GM23248 (cell line): ENCODE measurements around the gene NSD1. TPM values are rescaled to one million over a fixed set of nuclear protein-coding genes. Genes with fewer than 3 reads are reported as not detected.
A peak's percentile ranks its signal among the peaks of the same experiment; 100 is the strongest.
"Not testable (repeated sequence)": the region's sequence is repeated elsewhere in the genome, so short reads cannot be mapped to it uniquely, and the experiment has no call there.

ENCODE experiments used
- DNase-seq: peaks from one replicate; pipeline ENCODE4 v3.0.0-alpha.2; 2015
- H2AFZ ChIP-seq: fragments of 200-600 bp; sonication (generic); 2 replicates; pipeline ENCODE4 v1.6.1; 2016; ENCODE audit warnings: antibody characterized with exemption
- H3F3A ChIP-seq: fragments of 200-600 bp; sonication (generic); 2 replicates; pipeline ENCODE4 v1.6.1; 2016; ENCODE audit warnings: mild to moderate bottlenecking, antibody characterized with exemption, mixed run types; ENCODE audit not compliant: insufficient read depth
- H3K27ac ChIP-seq: fragments of 200-600 bp; sonication (generic); 2 replicates; pipeline ENCODE4 v1.5.1; 2016; ENCODE audit warnings: mild to moderate bottlenecking
- H3K27me3 ChIP-seq: fragments of 200-600 bp; sonication (generic); replicated peaks from 2 replicates; pipeline ENCODE4 v1.6.1; 2016; ENCODE audit warnings: mild to moderate bottlenecking; ENCODE audit not compliant: insufficient read depth
- H3K36me3 ChIP-seq: fragments of 200-600 bp; sonication (generic); 2 replicates; pipeline ENCODE4 v1.6.1; 2016; ENCODE audit warnings: low read depth, mild to moderate bottlenecking
- H3K4me1 ChIP-seq: fragments of 200-600 bp; sonication (generic); 2 replicates; pipeline ENCODE4 v1.6.1; 2016; ENCODE audit warnings: mild to moderate bottlenecking; ENCODE audit not compliant: insufficient read depth
- H3K4me2 ChIP-seq: fragments of 200-600 bp; sonication (generic); one replicate; pipeline ENCODE4 v1.6.1; 2016; ENCODE audit warnings: mild to moderate bottlenecking; ENCODE audit not compliant: unreplicated experiment
- H3K4me3 ChIP-seq: fragments of 200-600 bp; sonication (generic); 2 replicates; pipeline ENCODE4 v1.5.1; 2016; ENCODE audit warnings: mild to moderate bottlenecking
- H3K79me2 ChIP-seq: fragments of 200-600 bp; sonication (generic); 2 replicates; pipeline ENCODE4 v1.6.1; 2016; ENCODE audit warnings: mild to moderate bottlenecking; ENCODE audit not compliant: insufficient read depth
- H3K9ac ChIP-seq: fragments of 200-600 bp; sonication (generic); 2 replicates; pipeline ENCODE4 v1.6.1; 2016; ENCODE audit warnings: mild to moderate bottlenecking
- H3K9me2 ChIP-seq: fragments of 200-600 bp; sonication (generic); 2 replicates; pipeline ENCODE4 v1.6.1; 2016; ENCODE audit warnings: mixed run types, mild to moderate bottlenecking, moderate library complexity; ENCODE audit not compliant: insufficient read depth
- H3K9me3 ChIP-seq: fragments of 200-600 bp; sonication (generic); one replicate; pipeline ENCODE4 v1.6.1; 2017; ENCODE audit warnings: low read depth
- H4K20me1 ChIP-seq: fragments of 200-600 bp; sonication (generic); 2 replicates; pipeline ENCODE4 v1.6.0; 2016; ENCODE audit not compliant: insufficient read depth
- EZH2 ChIP-seq: fragments of 200-600 bp; sonication (generic); IDR thresholded peaks from 2 replicates; pipeline ENCODE4 v1.6.1; 2018; ENCODE audit warnings: antibody characterized with exemption, mild to moderate bottlenecking; ENCODE audit not compliant: insufficient read depth, poor library complexity, severe bottlenecking
- EZH2phosphoT487 ChIP-seq: fragments of 200-600 bp; sonication (generic); IDR thresholded peaks from 2 replicates; pipeline ENCODE4 v1.6.1; 2018; ENCODE audit warnings: antibody characterized with exemption, moderate library complexity, mild to moderate bottlenecking, low read depth; ENCODE audit not compliant: insufficient read depth
- WGBS, 2 experiments: methylation state at CpG; one replicate each; pipeline ENCODE4 v1.1.6; 2015 to 2017; ENCODE audit warnings: low lambda C conversion rate in 2 of 2, low coverage in 1 of 2; ENCODE audit errors: missing lambda C conversion rate in 2 of 2; 5-methylcytosine and 5-hydroxymethylcytosine counted together
- in situ Hi-C: fragments of 300-500 bp; cut with MboI; formaldehyde crosslinking; loops from 2 replicates; pipeline ENCODE4 v1.15.0; 2020
- polyA plus RNA-seq: library from polyadenylated mRNA; unstranded; fragments of >200 nt; fragmentation: Nextera tagmentation; extraction: Ambion mirVana; gene quantifications from 2 replicates; pipeline ENCODE4 v1.2.1, GENCODE V29; 2016
- total RNA-seq: library from RNA; depleted of rRNA; stranded (reverse); fragments of >200 nt; shearing (Covaris generic); gene quantifications from 2 replicates; pipeline ENCODE4 v1.2.3, GENCODE V29; 2014

The NSD1 gene
- total and polyA plus RNA-seq, 2 experiments from 2014 or later, result 25.9 to 31.9 TPM

- Histone ChIP-seq H4K20me1 (no peaks in the 10 kb centered on the region), H3K27ac (peak overlapping the region; percentile 84), H3K4me2 (peak overlapping the region; percentile 81), H3K36me3 (no peaks in the 10 kb centered on the region; the same call in 1 of the 2 replicates), H3K79me2 (peaks cover 66% of the 10 kb centered on the region), H3K4me1 (peaks cover 21% of the 10 kb centered on the region), H3K9me3 (no peaks in the 10 kb centered on the region), H2AFZ (peak overlapping the region; percentile 87), H3K4me3 (peak overlapping the region; percentile 92), H3F3A (peaks cover 20% of the 10 kb centered on the region), H3K27me3 (no peaks in the 10 kb centered on the region), H3K9me2 (no peaks in the 10 kb centered on the region), H3K9ac (peak overlapping the region; percentile 97)
- in situ Hi-C loops, result no loop called here
- TF ChIP-seq EZH2 (no peak), EZH2phosphoT487 (no peak)
- WGBS, 2 experiments, result 0 to 1% methylated on average over 24 to 25 of the region's 25 CpGs
- DNase-seq, result peak; percentile 50
Measured at GRCh38 chr5:177303925-177304391, 170.4 kb downstream of the NSD1 start.

DNA sequence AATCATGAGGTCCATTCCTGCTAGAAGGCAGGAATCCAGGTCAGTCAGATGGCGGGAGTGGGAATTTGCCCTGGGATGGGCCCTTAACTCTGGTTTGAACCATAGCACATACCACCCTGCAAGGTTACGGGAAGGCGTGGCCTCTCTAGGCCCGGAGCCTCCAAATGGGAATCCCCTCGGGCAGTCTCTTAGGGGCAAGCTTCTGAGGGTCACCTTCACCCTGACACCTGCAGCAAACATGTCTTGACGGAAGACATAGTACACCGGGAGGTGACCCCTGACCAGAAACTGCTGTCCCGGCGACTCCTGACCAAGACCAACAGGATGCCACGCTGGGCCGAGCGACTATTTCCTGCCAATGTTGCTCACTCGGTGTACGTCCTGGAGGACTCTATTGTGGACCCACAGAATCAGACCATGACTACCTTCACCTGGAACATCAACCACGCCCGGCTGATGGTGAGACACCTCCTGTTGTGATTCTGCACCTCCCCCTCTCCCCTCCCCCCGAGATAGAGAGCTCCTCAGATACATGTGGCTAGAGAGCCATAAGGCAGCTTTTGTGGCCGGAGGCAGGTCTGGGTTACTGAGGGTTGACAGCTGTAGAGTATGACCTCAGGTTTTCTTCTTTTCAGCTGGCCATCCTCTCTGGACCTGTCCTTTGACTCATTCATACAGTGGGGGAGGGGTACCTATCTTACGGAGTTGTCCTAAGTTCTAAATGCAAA is 171.0 kb downstream of the NSD1 start:
- Histone ChIP-seq H4K20me1 (no peaks in the 10 kb centered on the region), H3F3A (peaks cover 20% of the 10 kb centered on the region), H3K9ac (peak overlapping the region; percentile 97), H3K9me3 (no peaks in the 10 kb centered on the region), H3K9me2 (no peaks in the 10 kb centered on the region), H3K27me3 (no peaks in the 10 kb centered on the region), H3K36me3 (no peaks in the 10 kb centered on the region; the same call in 1 of the 2 replicates), H3K4me2 (peak overlapping the region; percentile 81), H2AFZ (peak overlapping the region; percentile 87; the same call in 1 of the 2 replicates), H3K4me3 (peak overlapping the region; percentile 92), H3K27ac (peak overlapping the region; percentile 84), H3K4me1 (peaks cover 21% of the 10 kb centered on the region), H3K79me2 (peaks cover 67% of the 10 kb centered on the region)
- TF ChIP-seq EZH2phosphoT487 (no peak), EZH2 (no peak)
- WGBS, 2 experiments, result 23 to 32% methylated on average over 13 to 19 of the region's 19 CpGs
- DNase-seq, result peak; percentile 52
- in situ Hi-C loops, result no loop called here

DNA sequence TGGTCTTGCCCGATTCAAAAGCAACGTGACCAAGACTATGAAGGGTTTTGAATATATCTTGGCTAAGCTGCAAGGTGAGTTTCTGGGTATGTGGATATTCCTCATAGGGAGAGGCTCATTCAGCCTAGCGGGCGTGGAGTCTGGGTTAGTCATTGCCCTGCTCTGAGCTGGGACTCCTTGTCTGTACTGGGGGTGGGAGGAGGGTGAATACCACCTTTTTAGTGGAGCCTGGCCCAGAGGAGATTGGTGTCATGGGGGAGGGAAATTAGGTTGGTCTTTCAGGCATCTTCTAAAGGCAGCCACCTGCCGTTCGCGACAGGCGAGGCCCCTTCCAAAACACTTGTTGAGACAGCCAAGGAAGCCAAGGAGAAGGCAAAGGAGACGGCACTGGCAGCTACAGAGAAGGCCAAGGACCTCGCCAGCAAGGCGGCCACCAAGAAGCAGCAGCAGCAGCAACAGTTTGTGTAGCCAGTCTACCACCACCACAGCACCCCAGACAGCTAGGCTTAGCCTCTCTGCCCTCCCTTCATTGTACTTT is 172.6 kb downstream of the NSD1 start:
- H3K36me3 ChIP-seq, H3K9me3 ChIP-seq, H4K20me1 ChIP-seq, H3K4me3 ChIP-seq, H3K4me2 ChIP-seq, H3K27me3 ChIP-seq, H3K27ac ChIP-seq, in situ Hi-C loops, H2AFZ ChIP-seq, H3K9me2 ChIP-seq: not testable (repeated sequence)
- 0 out of 2 replicates have a peak overlapping the region, but pooled peaks have one; percentile 97 for H3K9ac ChIP-seq
- H3K79me2 ChIP-seq, result peaks cover 81% of the 10 kb centered on the region
- whole genome bisulfite sequencing, 2 experiments, result 80 to 84% methylated on average over 11 of the region's 11 CpGs
- DNase-seq, result peak; percentile 47
- H3K4me1 ChIP-seq, result peaks cover 21% of the 10 kb centered on the region
- H3F3A ChIP-seq, result peaks cover 11% of the 10 kb centered on the region

- Histone ChIP-seq H2AFZ (no peak overlapping the region), H3K9me2 (no peaks in the 10 kb centered on the region), H3K9me3 (no peaks in the 10 kb centered on the region), H3K4me1 (peaks cover 17% of the 10 kb centered on the region), H3K4me2 (no peak overlapping the region), H3K36me3 (no peaks in the 10 kb centered on the region; the same call in 1 of the 2 replicates), H3K9ac (no peak overlapping the region), H3K27ac (no peak overlapping the region), H3K79me2 (peaks cover 75% of the 10 kb centered on the region), H4K20me1 (no peaks in the 10 kb centered on the region), H3F3A (peaks cover 6% of the 10 kb centered on the region), H3K27me3 (no peaks in the 10 kb centered on the region), H3K4me3 (no peak overlapping the region)
- in situ Hi-C loops, result no loop called here
- WGBS, 2 experiments, result 72% methylated on average over 15 of the region's 15 CpGs
- DNase-seq, result peak; percentile 19
- TF ChIP-seq EZH2 (no peak), EZH2phosphoT487 (no peak)
Measured at GRCh38 chr5:177306674-177307543, 173.3 kb downstream of the NSD1 start.
